PFSK-1 (cell line): ENCODE data around the gene SHROOM1.

Source experiments
- POLR2AphosphoS5 ChIP-seq: IDR thresholded peaks from 2 replicates; pipeline ENCODE4 v1.6.1; 2012; ENCODE audit warnings: low read depth, mild to moderate bottlenecking, control low read depth, low read length, moderate library complexity
- SIN3A ChIP-seq: IDR thresholded peaks from 2 replicates; pipeline ENCODE4 v1.6.1; 2012; ENCODE audit warnings: mild to moderate bottlenecking, low read length, moderate library complexity, borderline replicate concordance; ENCODE audit not compliant: insufficient read depth

GRCh38 chr5:132840313-132840712, 9.9 kb upstream of the SHROOM1 start:
- no peak for TF ChIP-seq POLR2AphosphoS5
- no peak for TF ChIP-seq SIN3A
